ENCODE measurements around the gene KIR2DL3. TPM values are rescaled to one million over a fixed set of nuclear protein-coding genes. Genes with fewer than 3 reads are reported as not detected.
"Not testable (repeated sequence)": the region's sequence is repeated elsewhere in the genome, so short reads cannot be mapped to it uniquely, and the experiment has no call there.

KIR2DL3 gene
- total RNA-seq = not detected

GRCh38 chr19:54738306-54738705 is at the start of gene KIR2DL3:
TSS of gene KIR2DL3 (plus strand) at chr19:54738513. CDS start at chr19:54738546, 33 bp downstream.
- not testable (repeated sequence) for DNase-seq

GRCh38 chr19:54691582-54692297 is 46.6 kb upstream of the KIR2DL3 start:
- no peak for DNase-seq

GRCh38 chr19:54692298-54692615 is 46.1 kb upstream of the KIR2DL3 start:
- DNase-seq = no peak

GRCh38 chr19:54694648-54695047 is 43.7 kb upstream of the KIR2DL3 start:
- no peak for DNase-seq

- DNase-seq = no peak
Observed at GRCh38 chr19:54696117-54696548, 42.2 kb upstream of the KIR2DL3 start.

GRCh38 chr19:54696766-54697165 is 41.5 kb upstream of the KIR2DL3 start:
- no peak for DNase-seq

GRCh38 chr19:54697716-54698115 is 40.6 kb upstream of the KIR2DL3 start:
- not testable (repeated sequence) for DNase-seq

GRCh38 chr19:54704928-54705327 is 33.4 kb upstream of the KIR2DL3 start:
- DNase-seq = no peak

- DNase-seq = no peak
Observed at GRCh38 chr19:54707962-54708361, 30.4 kb upstream of the KIR2DL3 start.

GRCh38 chr19:54708781-54709180 is 29.5 kb upstream of the KIR2DL3 start:
- no peak for DNase-seq

- no peak for DNase-seq
Observed at GRCh38 chr19:54709212-54709948, 28.9 kb upstream of the KIR2DL3 start.

GRCh38 chr19:54709956-54710355 is 28.4 kb upstream of the KIR2DL3 start:
- DNase-seq = not testable (repeated sequence)

GRCh38 chr19:54724142-54724541 is 14.2 kb upstream of the KIR2DL3 start, which contains the start of gene KIR3DL3:
TSS of gene KIR3DL3 (plus strand) at chr19:54724442. CDS start at chr19:54724497, 55 bp downstream.
- no peak for DNase-seq

GRCh38 chr19:54724644-54725043 is 13.7 kb upstream of the KIR2DL3 start:
- DNase-seq = no peak

GRCh38 chr19:54725321-54725720 is 13.0 kb upstream of the KIR2DL3 start:
- DNase-seq = no peak

GRCh38 chr19:54727562-54727961 is 10.8 kb upstream of the KIR2DL3 start:
- no peak for DNase-seq

- no peak for DNase-seq
Observed at GRCh38 chr19:54728167-54728566, 10.1 kb upstream of the KIR2DL3 start.

- DNase-seq = no peak
Observed at GRCh38 chr19:54729416-54730188, 8.7 kb upstream of the KIR2DL3 start.

- no peak for DNase-seq
Observed at GRCh38 chr19:54731191-54731590, 7.1 kb upstream of the KIR2DL3 start.

- DNase-seq = no peak
Observed at GRCh38 chr19:54738715-54739114, 402 bp downstream of the KIR2DL3 start.

- DNase-seq = no peak
Observed at GRCh38 chr19:54739587-54740497, 1.5 kb downstream of the KIR2DL3 start.

GRCh38 chr19:54741950-54742349 is 3.6 kb downstream of the KIR2DL3 start:
- DNase-seq = not testable (repeated sequence)
